Smooth muscle cell (in vitro differentiated cells): ENCODE measurements around the gene SLC50A1. TPM values are rescaled to one million over a fixed set of nuclear protein-coding genes. Genes with fewer than 3 reads are reported as not detected.

Source experiments
- DNase-seq: peaks from one replicate; lab custom pipeline; 2025; ENCODE audit not compliant: unreplicated experiment; lab: John Stamatoyannopoulos, UW
- H2AFZ ChIP-seq: fragments of 200-600 bp; sonication (generic); 2 replicates; pipeline ENCODE4 v1.6.0; 2016; ENCODE audit warnings: antibody characterized with exemption, low read depth, mild to moderate bottlenecking
- H3F3A ChIP-seq: fragments of 200-600 bp; sonication (generic); 2 replicates; pipeline ENCODE4 v1.6.0; 2017; ENCODE audit warnings: antibody characterized with exemption, low read depth
- H3K27ac ChIP-seq: fragments of 200-600 bp; sonication (generic); 2 replicates; pipeline ENCODE4 v1.5.1; 2016; ENCODE audit warnings: low read depth, mild to moderate bottlenecking
- H3K27me3 ChIP-seq: fragments of 200-600 bp; sonication (generic); 2 replicates; pipeline ENCODE4 v1.6.1; 2016; ENCODE audit warnings: low read depth, mild to moderate bottlenecking
- H3K36me3 ChIP-seq: fragments of 200-600 bp; sonication (generic); 2 replicates; pipeline ENCODE4 v1.5.1; 2016; ENCODE audit warnings: low read depth
- H3K4me1 ChIP-seq: fragments of 200-600 bp; sonication (generic); 2 replicates; pipeline ENCODE4 v1.5.1; 2016; ENCODE audit warnings: low read depth
- H3K4me2 ChIP-seq: fragments of 200-600 bp; sonication (generic); 2 replicates; pipeline ENCODE4 v1.6.0; 2016; ENCODE audit warnings: mild to moderate bottlenecking
- H3K4me3 ChIP-seq: fragments of 200-600 bp; sonication (generic); 2 replicates; pipeline ENCODE4 v1.5.1; 2016; ENCODE audit warnings: mild to moderate bottlenecking
- H3K79me2 ChIP-seq: fragments of 200-600 bp; sonication (generic); 2 replicates; pipeline ENCODE4 v1.6.0; 2016; ENCODE audit warnings: low read depth, mild to moderate bottlenecking
- H3K9ac ChIP-seq: fragments of 200-600 bp; sonication (generic); 2 replicates; pipeline ENCODE4 v1.6.0; 2016; ENCODE audit warnings: low read depth
- H3K9me3 ChIP-seq: fragments of 200-600 bp; sonication (generic); replicated peaks from 2 replicates; pipeline ENCODE4 v1.5.1; 2016; ENCODE audit warnings: low read depth
- H4K20me1 ChIP-seq: fragments of 200-600 bp; sonication (generic); 2 replicates; pipeline ENCODE4 v1.6.0; 2016; ENCODE audit warnings: low read depth
- CTCF ChIP-seq: fragments of 200-600 bp; sonication (generic); IDR thresholded peaks from 2 replicates; pipeline ENCODE4 v1.5.1; 2017; ENCODE audit warnings: borderline replicate concordance, mild to moderate bottlenecking, antibody characterized with exemption; ENCODE audit not compliant: insufficient read depth, poor library complexity, severe bottlenecking
- WGBS: methylation state at CpG from one replicate; pipeline ENCODE4 v1.1.7; 2016; ENCODE audit warnings: low lambda C conversion rate; 5-methylcytosine and 5-hydroxymethylcytosine counted together
- polyA plus RNA-seq: library from polyadenylated mRNA; unstranded; fragments of >200 nt; fragmentation: Nextera tagmentation; extraction: Ambion mirVana; gene quantifications from 2 replicates; pipeline ENCODE4 v1.2.1, GENCODE V29; 2016
- total RNA-seq: library from RNA; depleted of rRNA; stranded (reverse); fragments of >200 nt; gene quantifications from 2 replicates; pipeline ENCODE4 v1.2.3, GENCODE V29; 2014

The SLC50A1 gene
- total and polyA plus RNA-seq, 2 experiments from 2014 or later: 44.7 to 98.0 TPM

GRCh38 chr1:155091071-155092051 is 44.3 kb upstream of the SLC50A1 start:
- no peaks in the 10 kb centered on the region for H4K20me1 ChIP-seq
- H3K27me3 ChIP-seq: peaks cover 8% of the 10 kb centered on the region
- peak overlapping the region; percentile 35 for H3K4me2 ChIP-seq
- H3F3A ChIP-seq: peaks cover 10% of the 10 kb centered on the region
- TF ChIP-seq CTCF: peak; percentile 98
- no peak overlapping the region for H3K27ac ChIP-seq
- peak; percentile 67 for DNase-seq
- peak overlapping the region; percentile 74 for H2AFZ ChIP-seq
- H3K9me3 ChIP-seq: no peaks in the 10 kb centered on the region
- H3K36me3 ChIP-seq: no peaks in the 10 kb centered on the region
- H3K4me3 ChIP-seq: no peak overlapping the region
- WGBS: 35% methylated on average over 28 of the region's 29 CpGs
- H3K79me2 ChIP-seq: no peaks in the 10 kb centered on the region
- no peak overlapping the region for H3K9ac ChIP-seq
- H3K4me1 ChIP-seq: peaks cover 14% of the 10 kb centered on the region

GRCh38 chr1:155092131-155092530 is 43.5 kb upstream of the SLC50A1 start:
- no peak for TF ChIP-seq CTCF
- WGBS: 83% methylated on average over 5 of the region's 6 CpGs
- H2AFZ ChIP-seq: no peak overlapping the region

GRCh38 chr1:155092641-155093040 is 43.0 kb upstream of the SLC50A1 start:
- Histone ChIP-seq H3K27me3 (peaks cover 11% of the 10 kb centered on the region), H3K4me1 (peaks cover 14% of the 10 kb centered on the region), H3K79me2 (no peaks in the 10 kb centered on the region), H3F3A (peaks cover 10% of the 10 kb centered on the region), H3K27ac (no peak overlapping the region), H4K20me1 (no peaks in the 10 kb centered on the region), H2AFZ (no peak overlapping the region), H3K4me3 (no peak overlapping the region), H3K9me3 (no peaks in the 10 kb centered on the region), H3K36me3 (no peaks in the 10 kb centered on the region), H3K4me2 (no peak overlapping the region), H3K9ac (no peak overlapping the region)
- 94% methylated on average over 12 of the region's 12 CpGs for whole genome bisulfite sequencing
- DNase-seq: no peak
- TF ChIP-seq CTCF: no peak

More at GRCh38 chr1:155092131-155092530, 43.5 kb upstream of the SLC50A1 start:
- no peak overlapping the region for H3K27ac ChIP-seq
- no peak for DNase-seq
- no peak overlapping the region for H3K4me2 ChIP-seq
- H3K79me2 ChIP-seq: no peaks in the 10 kb centered on the region
- no peaks in the 10 kb centered on the region for H3K9me3 ChIP-seq
- peaks cover 10% of the 10 kb centered on the region for H3F3A ChIP-seq
- peaks cover 11% of the 10 kb centered on the region for H3K27me3 ChIP-seq
- no peak overlapping the region for H3K9ac ChIP-seq
- no peaks in the 10 kb centered on the region for H4K20me1 ChIP-seq
- no peaks in the 10 kb centered on the region for H3K36me3 ChIP-seq
- H3K4me1 ChIP-seq: peaks cover 14% of the 10 kb centered on the region
- no peak overlapping the region for H3K4me3 ChIP-seq
